ENCODE data around the gene TBC1D22A.
"Not testable (repeated sequence)": the region's sequence is repeated elsewhere in the genome, so short reads cannot be mapped to it uniquely, and the experiment has no call there.

Gene TBC1D22A

DNA sequence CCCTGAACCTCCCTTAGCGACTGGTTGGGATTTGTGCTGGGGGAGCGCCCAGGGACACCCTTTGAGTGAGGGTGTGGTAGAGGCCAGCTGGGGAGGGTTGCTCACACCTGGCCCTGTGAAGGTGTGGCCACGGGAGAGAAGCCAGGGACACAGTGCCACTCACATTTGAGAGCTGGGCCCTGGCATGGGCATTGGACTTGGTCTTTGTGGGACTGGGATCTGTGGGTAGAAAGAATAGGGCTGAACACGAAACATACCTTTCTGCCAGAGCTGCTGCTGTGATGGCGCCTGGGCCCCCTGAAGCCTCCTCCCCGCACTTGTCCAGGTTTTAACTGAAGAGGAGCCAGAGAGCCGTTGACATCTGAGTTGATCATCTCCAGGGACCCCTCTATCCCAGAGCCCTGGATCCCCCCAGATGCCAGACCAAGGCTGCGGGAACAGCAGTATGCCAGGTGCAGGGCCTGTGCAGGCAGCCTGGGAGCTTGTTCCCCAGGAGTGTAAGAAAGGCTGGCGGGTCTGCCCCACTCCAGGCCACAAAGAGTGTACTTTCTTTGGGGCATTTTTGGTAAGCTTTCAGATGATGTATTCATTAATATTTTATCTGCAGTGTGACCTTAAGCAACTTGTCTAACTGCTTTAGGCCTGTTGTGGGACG, 284.1 kb downstream of the TBC1D22A start:
- Histone ChIP-seq H3K4me1 (ENCODE audit: control insufficient read depth, insufficient read depth, low read length) (peaks cover 5% of the 10 kb centered on the region), H3K9ac (ENCODE audit: low read length in 2 of 2) (no peak overlapping the region), H3K9me3 (ENCODE audit: control insufficient read depth in 2 of 2, low read length in 2 of 2) (no peaks in the 10 kb centered on the region), H3K4me3 (ENCODE audit: low read length in 2 of 2) (no peak overlapping the region), H3K36me3 (ENCODE audit: control insufficient read depth in 2 of 2, insufficient read depth in 2 of 2, low read length in 2 of 2) (no peaks in the 10 kb centered on the region), H3K27ac (ENCODE audit: low read length) (no peak overlapping the region), H3K27me3 (ENCODE audit: control insufficient read depth in 1 of 2, insufficient read depth in 2 of 2, low read length in 2 of 2) (no peaks in the 10 kb centered on the region)

DNA sequence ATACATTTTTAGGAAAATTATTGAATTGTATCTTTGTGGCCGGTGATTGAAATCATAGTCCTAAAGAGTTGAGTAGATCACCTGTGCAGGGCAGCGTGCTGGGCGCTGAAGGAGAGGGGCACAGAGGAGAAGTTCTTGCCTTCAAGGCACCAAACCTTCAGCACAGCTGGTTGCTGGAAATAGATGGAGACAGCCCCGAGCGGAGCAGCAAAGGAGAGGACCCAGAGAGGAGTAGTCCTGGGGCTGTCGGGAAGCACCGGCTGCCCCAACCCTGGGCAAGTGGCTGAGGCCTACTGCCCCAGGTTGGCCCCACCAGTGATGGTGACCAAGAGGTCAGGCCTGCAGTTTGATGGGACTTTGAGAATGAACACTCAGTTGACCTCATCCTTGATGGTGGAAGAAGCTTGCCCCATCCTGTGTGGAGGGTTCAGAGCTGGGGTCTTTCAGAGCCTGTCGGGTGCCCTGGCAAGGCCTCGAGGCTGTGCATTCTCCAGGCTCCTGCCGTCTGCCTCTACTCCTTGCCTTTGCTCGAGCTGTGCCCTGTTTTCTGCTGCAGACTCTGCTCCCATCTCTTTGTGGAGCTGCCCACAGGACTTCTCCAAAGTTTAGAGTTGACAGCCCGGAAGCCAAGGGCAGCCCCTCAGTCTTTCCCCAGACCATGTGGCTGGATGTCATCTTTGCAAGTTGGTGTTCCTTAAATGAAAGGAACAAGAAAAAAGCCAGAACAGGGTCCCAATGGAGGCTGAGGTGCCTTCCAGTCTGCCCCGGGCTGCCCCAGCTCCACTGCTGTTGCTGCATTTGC, 285.1 kb downstream of the TBC1D22A start:
- no peaks in the 10 kb centered on the region for H3K9me3 ChIP-seq (ENCODE audit: control insufficient read depth in 2 of 2, low read length in 2 of 2)
- H3K27ac ChIP-seq (ENCODE audit: low read length), result no peak overlapping the region
- H3K4me3 ChIP-seq (ENCODE audit: low read length in 2 of 2), result no peak overlapping the region
- no peak overlapping the region for H3K9ac ChIP-seq (ENCODE audit: low read length in 2 of 2)
- no peaks in the 10 kb centered on the region for H3K27me3 ChIP-seq (ENCODE audit: control insufficient read depth in 1 of 2, insufficient read depth in 2 of 2, low read length in 2 of 2)
- no peaks in the 10 kb centered on the region for H3K4me1 ChIP-seq (ENCODE audit: control insufficient read depth, insufficient read depth, low read length)
- H3K36me3 ChIP-seq (ENCODE audit: control insufficient read depth in 2 of 2, insufficient read depth in 2 of 2, low read length in 2 of 2), result no peaks in the 10 kb centered on the region

DNA sequence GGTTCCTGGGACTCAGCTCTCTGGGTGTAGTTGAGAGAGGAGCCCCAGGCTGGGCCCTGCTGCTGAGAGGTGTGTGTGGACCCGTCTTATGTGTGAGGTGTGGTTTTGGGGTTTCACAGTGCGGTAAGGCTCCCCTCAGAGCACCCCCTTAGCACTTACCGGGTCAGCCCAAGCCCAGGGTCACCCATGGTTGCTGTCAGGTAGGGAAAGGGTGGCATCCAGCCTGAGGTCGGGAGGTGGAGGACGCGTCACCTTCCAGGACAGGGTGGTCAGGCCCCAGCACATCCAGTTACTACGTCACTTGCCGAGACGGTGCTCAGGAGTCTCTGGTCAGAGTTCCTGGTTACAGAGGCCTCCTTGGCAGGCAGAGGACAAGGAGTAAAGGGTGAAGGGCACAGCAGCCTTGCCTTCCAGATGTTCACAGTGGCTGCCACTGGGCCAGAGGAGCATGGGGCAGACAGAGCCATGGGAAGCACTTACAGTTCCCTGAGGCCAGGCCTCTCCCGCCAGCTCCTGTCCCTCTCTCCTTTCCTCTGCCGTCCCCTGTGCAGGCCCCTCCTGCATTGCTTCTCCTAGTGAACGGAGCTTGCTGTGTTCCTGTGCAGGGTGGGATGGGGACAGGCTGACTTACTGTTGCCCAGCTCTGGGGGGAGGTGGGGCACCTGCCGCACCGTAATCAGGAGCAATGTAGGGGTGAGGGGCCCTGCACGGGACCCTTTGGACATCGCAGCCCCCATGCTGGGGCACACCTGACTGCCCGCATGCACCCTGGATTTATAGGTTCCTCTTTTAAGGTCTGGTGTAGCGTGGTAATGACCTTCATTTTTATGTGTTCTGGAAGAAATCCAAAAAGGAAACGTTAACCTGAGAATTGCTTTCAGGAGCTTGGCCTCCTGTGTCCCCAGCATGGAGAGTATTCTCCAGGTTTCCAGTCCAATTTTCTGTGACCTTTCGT, 285.9 kb downstream of the TBC1D22A start:
- Histone ChIP-seq H3K27me3 (ENCODE audit: control insufficient read depth in 1 of 2, insufficient read depth in 2 of 2, low read length in 2 of 2) (no peaks in the 10 kb centered on the region), H3K9me3 (ENCODE audit: control insufficient read depth in 2 of 2, low read length in 2 of 2) (no peaks in the 10 kb centered on the region), H3K4me3 (ENCODE audit: low read length in 2 of 2) (no peak overlapping the region), H3K9ac (ENCODE audit: low read length in 2 of 2) (no peak overlapping the region), H3K27ac (ENCODE audit: low read length) (no peak overlapping the region), H3K36me3 (ENCODE audit: control insufficient read depth in 2 of 2, insufficient read depth in 2 of 2, low read length in 2 of 2) (no peaks in the 10 kb centered on the region), H3K4me1 (ENCODE audit: control insufficient read depth, insufficient read depth, low read length) (no peaks in the 10 kb centered on the region)

DNA sequence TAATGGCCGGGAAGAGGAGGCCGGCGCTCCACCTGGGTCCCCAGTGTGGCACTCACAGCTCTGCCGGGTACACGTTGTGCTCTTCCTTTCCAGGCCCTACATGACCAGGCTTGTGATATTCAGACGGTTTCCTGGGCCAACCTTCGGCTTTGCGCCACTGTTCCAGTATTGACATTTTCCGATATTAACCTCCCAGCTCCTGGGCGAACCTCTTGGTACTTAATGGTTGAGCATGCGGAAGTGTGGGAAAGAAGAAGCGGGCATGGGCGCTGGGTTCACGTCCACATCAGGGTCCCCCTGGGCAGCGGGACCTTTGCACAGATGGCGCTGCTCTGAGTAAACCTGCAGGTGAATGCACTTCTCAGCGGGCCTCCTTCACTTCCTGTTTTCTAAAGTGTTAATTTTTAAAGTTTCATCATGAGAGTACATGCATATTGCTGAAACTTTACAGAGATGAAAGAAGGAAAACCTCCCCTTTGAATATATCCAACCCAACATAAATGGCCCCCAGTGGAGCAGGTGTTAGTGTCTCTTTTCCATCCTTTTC, 286.7 kb downstream of the TBC1D22A start:
- H3K27ac ChIP-seq (ENCODE audit: low read length), result no peak overlapping the region
- H3K4me1 ChIP-seq (ENCODE audit: control insufficient read depth, insufficient read depth, low read length), result no peaks in the 10 kb centered on the region
- H3K9me3 ChIP-seq (ENCODE audit: control insufficient read depth in 2 of 2, low read length in 2 of 2), result no peaks in the 10 kb centered on the region
- no peak overlapping the region for H3K4me3 ChIP-seq (ENCODE audit: low read length in 2 of 2)
- no peak overlapping the region for H3K9ac ChIP-seq (ENCODE audit: low read length in 2 of 2)
- H3K27me3 ChIP-seq (ENCODE audit: control insufficient read depth in 1 of 2, insufficient read depth in 2 of 2, low read length in 2 of 2), result no peaks in the 10 kb centered on the region
- H3K36me3 ChIP-seq (ENCODE audit: control insufficient read depth in 2 of 2, insufficient read depth in 2 of 2, low read length in 2 of 2), result no peaks in the 10 kb centered on the region

DNA sequence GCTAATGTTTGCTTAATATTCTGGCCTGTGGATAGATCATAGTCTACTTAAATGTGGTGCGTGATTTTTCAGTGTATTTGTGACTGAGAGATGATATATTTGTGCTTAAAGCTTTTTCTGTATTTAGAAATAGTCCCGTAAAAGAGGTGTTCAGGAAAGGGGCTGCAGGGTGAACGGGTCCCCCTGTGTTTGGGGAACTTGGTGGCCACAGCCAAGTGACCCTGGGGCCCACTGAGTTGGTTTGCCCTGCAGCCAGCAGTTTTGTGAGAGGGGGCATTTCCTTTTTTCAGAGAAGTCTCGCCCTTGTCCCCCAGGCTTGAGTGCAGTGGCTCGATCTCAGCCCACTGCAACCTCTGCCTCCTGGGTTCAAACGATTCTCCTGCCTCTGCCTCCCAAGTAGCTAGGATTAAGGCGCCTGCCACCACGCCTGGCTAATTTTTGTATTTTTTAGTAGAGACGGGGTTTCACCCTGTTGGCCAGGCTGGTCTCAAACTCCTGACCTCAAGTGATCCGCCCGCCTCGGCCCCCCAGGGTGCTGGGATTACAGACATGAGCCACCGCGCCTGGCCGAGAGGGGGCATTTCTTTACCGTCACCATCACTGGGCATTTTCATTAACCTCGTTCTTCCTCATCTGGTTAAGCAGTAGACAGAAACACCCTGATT, 287.4 kb downstream of the TBC1D22A start:
- H3K4me1 ChIP-seq (ENCODE audit: control insufficient read depth, insufficient read depth, low read length); H3K9me3 ChIP-seq (ENCODE audit: control insufficient read depth in 2 of 2, low read length in 2 of 2); H3K36me3 ChIP-seq (ENCODE audit: control insufficient read depth in 2 of 2, insufficient read depth in 2 of 2, low read length in 2 of 2); H3K27me3 ChIP-seq (ENCODE audit: control insufficient read depth in 1 of 2, insufficient read depth in 2 of 2, low read length in 2 of 2); H3K4me3 ChIP-seq (ENCODE audit: low read length in 2 of 2); H3K9ac ChIP-seq (ENCODE audit: low read length in 2 of 2); H3K27ac ChIP-seq (ENCODE audit: low read length): not testable (repeated sequence)

DNA sequence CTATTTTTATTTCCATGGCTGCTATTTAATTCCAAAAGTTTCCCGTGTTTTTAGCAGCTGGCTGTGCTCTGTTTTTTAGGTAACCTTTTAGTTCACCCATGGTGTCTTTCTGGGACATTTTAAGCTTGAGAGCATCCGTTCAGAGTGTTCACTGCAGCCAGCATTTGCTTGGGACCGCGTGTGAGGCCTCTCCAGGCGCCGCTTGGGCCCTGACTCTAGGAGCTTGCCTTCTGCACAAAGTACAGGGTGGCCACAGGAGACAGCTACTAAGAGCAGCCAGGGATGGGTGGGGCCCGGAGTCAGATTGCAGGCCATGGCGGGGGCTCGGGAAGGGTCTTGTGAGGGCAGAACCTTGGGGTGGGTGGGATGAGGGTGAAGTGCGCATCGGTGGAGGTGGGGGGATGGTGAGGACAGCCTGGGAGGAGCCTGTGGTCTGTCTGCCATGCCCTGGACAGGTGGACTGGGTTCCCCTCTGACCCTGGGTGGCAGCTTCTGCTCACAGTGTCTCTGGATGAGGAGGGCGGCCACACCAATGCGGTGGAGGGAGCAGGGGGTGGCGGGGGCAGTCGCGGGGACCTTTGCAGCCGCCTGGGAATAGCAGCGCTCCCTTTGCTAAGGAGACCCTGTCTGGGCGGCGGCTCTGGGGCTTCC, 288.1 kb downstream of the TBC1D22A start:
- Histone ChIP-seq H3K27me3 (ENCODE audit: control insufficient read depth in 1 of 2, insufficient read depth in 2 of 2, low read length in 2 of 2) (no peaks in the 10 kb centered on the region), H3K4me1 (ENCODE audit: control insufficient read depth, insufficient read depth, low read length) (no peaks in the 10 kb centered on the region), H3K36me3 (ENCODE audit: control insufficient read depth in 2 of 2, insufficient read depth in 2 of 2, low read length in 2 of 2) (peaks cover 0 to 2% of the 10 kb centered on the region in 2 donors), H3K4me3 (ENCODE audit: low read length in 2 of 2) (no peak overlapping the region), H3K9me3 (ENCODE audit: control insufficient read depth in 2 of 2, low read length in 2 of 2) (no peaks in the 10 kb centered on the region), H3K9ac (ENCODE audit: low read length in 2 of 2) (no peak overlapping the region), H3K27ac (ENCODE audit: low read length) (no peak overlapping the region)

DNA sequence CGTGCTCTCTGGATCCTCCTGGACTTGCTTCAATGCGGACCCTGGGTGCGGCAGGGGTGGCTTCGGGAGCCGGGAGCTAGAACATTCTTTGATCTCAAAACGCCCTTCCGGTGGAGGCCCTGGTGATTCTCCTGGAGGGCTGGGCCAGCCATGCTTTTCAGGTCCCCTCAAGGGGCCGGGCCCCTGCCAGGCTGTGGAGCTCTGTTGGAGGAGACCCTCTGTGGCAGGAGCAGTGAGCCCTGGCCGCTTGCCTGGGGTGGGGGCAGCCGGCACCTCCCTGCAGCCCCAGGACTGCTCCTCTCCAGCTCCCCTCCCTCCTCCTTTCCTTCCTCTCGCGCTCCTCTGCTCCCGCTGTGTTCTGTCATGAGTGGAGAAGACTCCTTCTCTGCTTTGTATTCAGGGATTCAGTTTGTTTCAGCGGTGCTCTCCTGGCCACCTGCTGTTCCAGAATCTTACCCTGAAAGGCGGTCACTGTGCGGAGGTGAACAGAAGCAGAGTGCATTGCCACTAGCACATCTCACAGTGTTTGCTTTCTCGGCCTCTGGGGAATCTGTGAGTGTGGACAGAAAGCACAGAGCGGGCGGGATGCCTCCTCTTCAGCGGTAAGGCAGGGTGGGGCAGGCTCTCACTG, 289.1 kb downstream of the TBC1D22A start:
- peaks cover 0 to 2% of the 10 kb centered on the region in 2 donors for H3K36me3 ChIP-seq (ENCODE audit: control insufficient read depth in 2 of 2, insufficient read depth in 2 of 2, low read length in 2 of 2)
- no peak overlapping the region for H3K4me3 ChIP-seq (ENCODE audit: low read length in 2 of 2)
- no peaks in the 10 kb centered on the region for H3K4me1 ChIP-seq (ENCODE audit: control insufficient read depth, insufficient read depth, low read length)
- H3K27me3 ChIP-seq (ENCODE audit: control insufficient read depth in 1 of 2, insufficient read depth in 2 of 2, low read length in 2 of 2), result no peaks in the 10 kb centered on the region
- H3K27ac ChIP-seq (ENCODE audit: low read length), result no peak overlapping the region
- H3K9ac ChIP-seq (ENCODE audit: low read length in 2 of 2), result no peak overlapping the region
- H3K9me3 ChIP-seq (ENCODE audit: control insufficient read depth in 2 of 2, low read length in 2 of 2), result no peaks in the 10 kb centered on the region

DNA sequence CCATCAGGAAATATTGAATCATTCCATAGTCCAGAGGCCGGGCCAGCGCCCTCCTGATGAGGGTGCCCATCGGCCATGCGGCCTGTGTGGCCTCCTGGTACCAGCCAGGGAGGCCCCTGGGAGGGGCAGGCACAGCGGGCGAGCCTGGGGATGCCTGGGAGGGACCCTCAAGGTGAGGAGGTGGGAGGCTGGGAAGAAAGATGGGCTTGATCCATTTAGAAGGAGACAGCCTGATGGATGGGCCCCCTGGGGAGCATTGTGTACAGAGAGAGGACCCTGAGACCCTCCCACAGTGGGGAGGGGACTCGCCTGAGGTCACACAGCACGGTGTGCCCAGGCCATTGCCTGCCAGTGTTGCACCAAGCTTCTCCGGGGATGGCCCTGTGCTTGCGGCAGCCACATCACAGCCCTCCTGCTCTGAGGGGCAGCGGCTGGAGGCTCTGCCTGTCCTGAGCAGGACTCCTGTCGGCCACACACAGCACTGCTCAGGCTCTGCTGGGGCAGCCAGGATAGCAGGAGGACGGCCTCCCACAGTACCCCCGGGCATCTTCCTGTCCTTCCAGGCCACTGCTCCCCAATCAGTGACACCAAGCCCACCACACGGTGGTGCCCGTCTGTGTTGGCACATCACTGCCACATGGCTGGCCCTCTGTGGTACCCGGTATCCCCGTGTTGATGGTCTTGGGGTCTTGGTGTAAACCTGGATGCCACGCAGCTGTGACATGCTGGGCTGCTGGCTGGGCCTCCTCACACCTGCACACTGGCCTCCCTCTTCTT, 290.0 kb downstream of the TBC1D22A start:
- no peak overlapping the region for H3K4me3 ChIP-seq (ENCODE audit: low read length in 2 of 2)
- H3K36me3 ChIP-seq (ENCODE audit: control insufficient read depth in 2 of 2, insufficient read depth in 2 of 2, low read length in 2 of 2), result peaks cover 0 to 2% of the 10 kb centered on the region in 2 donors
- no peaks in the 10 kb centered on the region for H3K27me3 ChIP-seq (ENCODE audit: control insufficient read depth in 1 of 2, insufficient read depth in 2 of 2, low read length in 2 of 2)
- H3K27ac ChIP-seq (ENCODE audit: low read length), result no peak overlapping the region
- no peak overlapping the region for H3K9ac ChIP-seq (ENCODE audit: low read length in 2 of 2)
- no peaks in the 10 kb centered on the region for H3K9me3 ChIP-seq (ENCODE audit: control insufficient read depth in 2 of 2, low read length in 2 of 2)
- no peaks in the 10 kb centered on the region for H3K4me1 ChIP-seq (ENCODE audit: control insufficient read depth, insufficient read depth, low read length)

DNA sequence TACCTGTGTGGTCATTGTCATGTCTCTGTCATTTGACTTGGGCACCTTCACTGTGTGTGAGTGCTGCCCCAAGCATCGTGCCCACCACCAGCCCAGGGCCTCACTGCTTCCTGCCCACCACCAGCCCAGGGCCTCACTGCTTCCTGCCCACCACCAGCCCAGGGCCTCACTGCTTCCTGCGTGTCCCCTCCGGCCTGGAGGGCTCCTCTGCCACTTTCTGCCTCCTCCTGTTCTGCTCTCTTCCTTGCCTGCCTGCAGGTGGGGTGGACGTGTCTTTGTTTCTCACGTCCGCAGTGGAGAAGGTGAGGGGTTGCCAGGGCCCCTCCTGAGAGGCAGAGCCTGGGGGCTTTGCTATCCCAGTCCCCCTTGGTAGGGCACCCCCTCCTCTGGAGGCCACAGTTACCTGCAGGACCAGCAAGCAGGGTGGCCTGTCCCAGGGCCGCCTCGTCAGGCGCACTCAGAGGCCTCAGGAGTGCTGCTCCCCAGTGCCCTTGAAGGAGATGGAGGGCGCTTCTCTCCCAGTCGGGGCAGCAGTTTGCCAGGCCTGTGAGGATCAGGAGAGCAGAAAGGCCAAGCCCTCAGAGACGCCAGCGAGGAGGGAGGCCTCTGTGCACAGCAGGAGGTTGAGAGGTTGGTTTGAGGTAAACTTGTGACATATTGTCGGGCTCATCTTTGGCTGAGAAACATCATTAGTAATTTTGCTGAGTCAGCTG, 290.7 kb downstream of the TBC1D22A start:
- Histone ChIP-seq H3K4me1 (ENCODE audit: control insufficient read depth, insufficient read depth, low read length) (no peaks in the 10 kb centered on the region), H3K36me3 (ENCODE audit: control insufficient read depth in 2 of 2, insufficient read depth in 2 of 2, low read length in 2 of 2) (peaks cover 0 to 2% of the 10 kb centered on the region in 2 donors), H3K4me3 (ENCODE audit: low read length in 2 of 2) (no peak overlapping the region), H3K9me3 (ENCODE audit: control insufficient read depth in 2 of 2, low read length in 2 of 2) (no peaks in the 10 kb centered on the region), H3K27me3 (ENCODE audit: control insufficient read depth in 1 of 2, insufficient read depth in 2 of 2, low read length in 2 of 2) (no peaks in the 10 kb centered on the region), H3K27ac (ENCODE audit: low read length) (no peak overlapping the region), H3K9ac (ENCODE audit: low read length in 2 of 2) (no peak overlapping the region)
